MM.1S (cell line): Measurements from ENCODE around the gene LRFN2.

ENCODE experiments used
- DNase-seq: peaks from one replicate; pipeline ENCODE4 v3.0.0-alpha.2; 2015
- H2AFZ ChIP-seq: fragments of 300-600 bp; sonication (generic); 2 replicates; pipeline ENCODE4 v1.6.0; 2016; ENCODE audit warnings: antibody characterized with exemption, low read length
- H3F3A ChIP-seq: fragments of 300-600 bp; sonication (generic); 2 replicates; pipeline ENCODE4 v1.6.1; 2016; ENCODE audit warnings: mild to moderate bottlenecking, antibody characterized with exemption, low read length, moderate library complexity, mixed read lengths; ENCODE audit not compliant: insufficient read depth
- H3K27ac ChIP-seq: fragments of 300-600 bp; sonication (generic); 2 replicates; pipeline ENCODE4 v1.5.1; 2016; ENCODE audit warnings: mild to moderate bottlenecking, low read length
- H3K27me3 ChIP-seq: fragments of 300-600 bp; sonication (generic); replicated peaks from 2 replicates; pipeline ENCODE4 v1.6.0; 2016; ENCODE audit warnings: low read length; ENCODE audit not compliant: insufficient read depth
- H3K36me3 ChIP-seq: fragments of 300-600 bp; sonication (generic); replicated peaks from 2 replicates; pipeline ENCODE4 v1.6.1; 2016; ENCODE audit warnings: mild to moderate bottlenecking, low read length, mixed read lengths; ENCODE audit not compliant: insufficient read depth
- H3K4me1 ChIP-seq: fragments of 300-600 bp; sonication (generic); 2 replicates; pipeline ENCODE4 v1.6.1; 2016; ENCODE audit warnings: low read length, mixed read lengths
- H3K4me2 ChIP-seq: fragments of 300-600 bp; sonication (generic); 2 replicates; pipeline ENCODE4 v1.6.0; 2016; ENCODE audit warnings: low read depth, low read length
- H3K4me3 ChIP-seq: fragments of 300-600 bp; sonication (generic); 2 replicates; pipeline ENCODE4 v1.5.1; 2016; ENCODE audit warnings: low read length, mixed read lengths
- H3K79me2 ChIP-seq: fragments of 300-600 bp; sonication (generic); 2 replicates; pipeline ENCODE4 v1.6.1; 2016; ENCODE audit warnings: mixed run types, low read length, mixed read lengths
- H3K9ac ChIP-seq: fragments of 300-600 bp; sonication (generic); 2 replicates; pipeline ENCODE4 v1.6.1; 2016; ENCODE audit warnings: low read length, mixed read lengths
- H3K9me2 ChIP-seq: fragments of 300-600 bp; sonication (generic); replicated peaks from 2 replicates; pipeline ENCODE4 v1.6.1; 2016; ENCODE audit warnings: mild to moderate bottlenecking, low read length, mixed read lengths; ENCODE audit not compliant: insufficient read depth
- H3K9me3 ChIP-seq: fragments of 300-600 bp; sonication (generic); replicated peaks from 2 replicates; pipeline ENCODE4 v1.6.1; 2016; ENCODE audit warnings: mild to moderate bottlenecking, low read length, mixed read lengths; ENCODE audit not compliant: insufficient read depth
- H4K20me1 ChIP-seq: fragments of 300-600 bp; sonication (generic); 2 replicates; pipeline ENCODE4 v1.6.1; 2016; ENCODE audit warnings: mild to moderate bottlenecking, low read length, moderate library complexity, mixed read lengths; ENCODE audit not compliant: insufficient read depth
- CTCF ChIP-seq: fragments of 300-600 bp; sonication (generic); IDR thresholded peaks from 2 replicates; pipeline ENCODE4 v1.5.1; 2016; ENCODE audit warnings: antibody characterized with exemption, low read length, mixed read lengths
- EZH2 ChIP-seq: fragments of 300-600 bp; sonication (generic); optimal IDR thresholded peaks from 2 replicates; pipeline ENCODE3; 2017; ENCODE audit warnings: low read depth, mild to moderate bottlenecking, antibody characterized with exemption, low read length, mixed read lengths
- EZH2phosphoT487 ChIP-seq: fragments of 300-600 bp; sonication (generic); IDR thresholded peaks from 2 replicates; pipeline ENCODE4 v1.6.1; 2018; ENCODE audit warnings: antibody characterized with exemption, low read length

LRFN2 gene

GRCh38 chr6:40474937-40475336 is 112.2 kb downstream of the LRFN2 start:
- no peak overlapping the region for H2AFZ ChIP-seq
- no peaks in the 10 kb centered on the region for H4K20me1 ChIP-seq
- no peak for DNase-seq
- no peaks in the 10 kb centered on the region for H3K9me2 ChIP-seq
- no peaks in the 10 kb centered on the region for H3K9me3 ChIP-seq
- no peak overlapping the region for H3K27ac ChIP-seq
- no peak overlapping the region for H3K4me2 ChIP-seq
- no peak overlapping the region for H3K4me3 ChIP-seq
- H3K36me3 ChIP-seq, result no peaks in the 10 kb centered on the region
- no peak for TF ChIP-seq EZH2
- TF ChIP-seq CTCF, result no peak
- no peak for TF ChIP-seq EZH2phosphoT487
- H3K4me1 ChIP-seq, result no peaks in the 10 kb centered on the region
- H3K27me3 ChIP-seq, result no peaks in the 10 kb centered on the region
- H3K79me2 ChIP-seq, result no peaks in the 10 kb centered on the region
- no peaks in the 10 kb centered on the region for H3F3A ChIP-seq
- H3K9ac ChIP-seq, result no peak overlapping the region

DNA sequence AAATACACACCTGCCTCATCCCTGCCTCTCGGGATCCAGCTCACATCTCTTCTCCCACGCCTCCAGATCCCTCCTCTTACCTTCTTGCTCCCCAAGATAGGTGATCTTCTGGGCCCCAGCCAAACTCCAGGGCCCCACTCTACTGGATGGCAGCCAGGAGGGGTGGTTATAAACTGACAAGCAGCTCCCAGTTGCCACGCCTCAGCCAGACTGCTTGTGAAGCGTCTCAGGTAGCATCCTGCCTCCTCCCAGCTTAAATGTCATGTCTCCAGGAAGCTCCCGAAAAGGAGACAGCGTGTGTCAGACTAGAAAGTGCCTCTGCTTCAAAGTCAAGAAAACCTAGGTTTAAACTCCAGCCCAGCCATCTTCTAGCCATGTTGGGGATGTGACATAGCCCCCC is 114.1 kb downstream of the LRFN2 start:
- Histone ChIP-seq H3K36me3 (no peaks in the 10 kb centered on the region), H3K9me3 (no peaks in the 10 kb centered on the region), H3K79me2 (no peaks in the 10 kb centered on the region), H3K27ac (no peak overlapping the region), H3K9me2 (no peaks in the 10 kb centered on the region), H3K4me3 (no peak overlapping the region), H3K4me2 (no peak overlapping the region), H2AFZ (no peak overlapping the region), H3K27me3 (no peaks in the 10 kb centered on the region), H4K20me1 (no peaks in the 10 kb centered on the region), H3K9ac (no peak overlapping the region), H3K4me1 (no peaks in the 10 kb centered on the region), H3F3A (no peaks in the 10 kb centered on the region)
- no peak for DNase-seq
- TF ChIP-seq EZH2 (no peak), CTCF (no peak), EZH2phosphoT487 (no peak)

DNA sequence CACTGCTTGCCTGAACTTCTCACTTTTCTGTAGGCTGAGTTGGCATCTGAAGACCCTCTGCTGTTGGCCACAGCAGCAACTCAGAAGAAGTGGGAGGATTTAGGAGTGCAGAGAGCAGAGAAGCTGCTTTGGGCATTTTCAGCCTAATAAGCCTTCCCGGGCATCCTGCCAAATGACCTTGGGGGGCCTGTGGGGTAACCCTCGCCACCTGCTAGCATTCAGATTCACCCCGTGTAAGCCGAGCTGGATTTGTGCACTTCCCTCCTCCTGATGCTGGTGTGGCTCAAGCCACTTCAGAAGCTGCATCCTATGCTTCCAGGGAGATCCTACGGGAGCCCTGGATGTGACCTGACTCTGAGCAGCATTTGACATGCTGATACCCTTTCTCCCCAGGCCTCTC is 114.8 kb downstream of the LRFN2 start:
- H3K9me2 ChIP-seq, result no peaks in the 10 kb centered on the region
- no peak overlapping the region for H2AFZ ChIP-seq
- H4K20me1 ChIP-seq, result no peaks in the 10 kb centered on the region
- no peaks in the 10 kb centered on the region for H3K79me2 ChIP-seq
- H3K9me3 ChIP-seq, result no peaks in the 10 kb centered on the region
- H3K4me1 ChIP-seq, result no peaks in the 10 kb centered on the region
- DNase-seq, result no peak
- H3K27me3 ChIP-seq, result no peaks in the 10 kb centered on the region
- H3K9ac ChIP-seq, result no peak overlapping the region
- H3K4me2 ChIP-seq, result no peak overlapping the region
- no peak overlapping the region for H3K4me3 ChIP-seq
- H3K36me3 ChIP-seq, result no peaks in the 10 kb centered on the region
- no peak for TF ChIP-seq CTCF
- no peak for TF ChIP-seq EZH2
- no peak for TF ChIP-seq EZH2phosphoT487
- H3F3A ChIP-seq, result no peaks in the 10 kb centered on the region
- H3K27ac ChIP-seq, result no peak overlapping the region
